GM19193 (cell line): ENCODE measurements around the gene OR2M2.

Experiments used
- POLR2A ChIP-seq: IDR thresholded peaks from 4 replicates; pipeline ENCODE4 v1.6.1; 2011; ENCODE audit not compliant: insufficient read depth, insufficient read length; ENCODE audit errors: extremely low read depth

OR2M2 gene

GRCh38 chr1:248215880-248216279, 41.3 kb downstream of the OR2M2 start:
- no peak for TF ChIP-seq POLR2A

- TF ChIP-seq POLR2A, result no peak
Measured at GRCh38 chr1:248225537-248225936, 50.9 kb downstream of the OR2M2 start.

- no peak for TF ChIP-seq POLR2A
Measured at GRCh38 chr1:248229360-248229908, 54.8 kb downstream of the OR2M2 start.
